Gastroesophageal sphincter (tissue), 4 donors: ENCODE results near the gene CLIC3. TPM values are rescaled to one million over a fixed set of nuclear protein-coding genes. Genes with fewer than 3 reads are reported as not detected.

ENCODE experiments used
- ATAC-seq: fragments of 150-250 bp; one replicate; pipeline ENCODE4 v1.9.1; 2016; ENCODE audit warnings: mild to moderate bottlenecking, moderate library complexity
- H3K27ac ChIP-seq, 4 donors: fragments of 200-600 bp; sonication (generic) in 3 of 4; 1 replicate in 3 of 4; 2 replicates in 1 of 4; pipeline ENCODE4 v1.5.1; 2016 to 2019
- H3K27me3 ChIP-seq: fragments of 200-600 bp; sonication (generic); one replicate; pipeline ENCODE4 v1.5.1; 2019
- H3K36me3 ChIP-seq, 2 donors: fragments of 200-600 bp; sonication (generic); one replicate each; pipeline ENCODE4 v1.5.1; 2019; ENCODE audit warnings: control low read depth in 1 of 2
- H3K4me1 ChIP-seq, 3 donors: fragments of 200-600 bp; sonication (generic); 1 replicate in 2 of 3; 2 replicates in 1 of 3; pipeline ENCODE4 v1.5.1; 2016 to 2019; ENCODE audit warnings: control low read depth in 2 of 3
- H3K4me3 ChIP-seq, 2 donors: fragments of 200-600 bp; sonication (generic); one replicate each; pipeline ENCODE4 v1.5.1; 2019; ENCODE audit warnings: mild to moderate bottlenecking in 1 of 2, moderate library complexity in 1 of 2
- H3K9me3 ChIP-seq, 3 donors: fragments of 200-600 bp; sonication (generic); one replicate each; pipeline ENCODE4 v1.5.1; 2017 to 2019; ENCODE audit warnings: control low read depth in 2 of 3
- EP300 ChIP-seq: sonication (generic); formaldehyde crosslinking; IDR thresholded peaks from one replicate; pipeline ENCODE4 v1.6.1; 2017; ENCODE audit warnings: antibody characterized with exemption, mild to moderate bottlenecking
- POLR2A ChIP-seq, 2 donors: fragments of 450-650 bp; IDR thresholded peaks; one replicate each; pipeline ENCODE4 v1.6.1; 2017; ENCODE audit warnings: antibody characterized with exemption in 2 of 2, mild to moderate bottlenecking in 2 of 2, moderate library complexity in 1 of 2
- POLR2AphosphoS5 ChIP-seq: sonication (generic); formaldehyde crosslinking; IDR thresholded peaks from one replicate; pipeline ENCODE4 v1.6.1; 2017; ENCODE audit warnings: antibody characterized with exemption
- WGBS, 2 donors: methylation state at CpG; one replicate each; pipeline ENCODE4 v1.1.5; 2018; ENCODE audit warnings: low coverage in 1 of 2; 5-methylcytosine and 5-hydroxymethylcytosine counted together
- total RNA-seq, 4 donors: library from RNA; depleted of rRNA; stranded (reverse); fragments of >200 nt; gene quantifications; one replicate each; pipeline ENCODE4 v1.1.0, GENCODE V29; 2016
- TF ChIP-seq, protein P1 (sequence below), 4 experiments: fragments of 200-600 bp in 2 of 4; fragments of 450-650 bp in 2 of 4; sonication (generic) in 1 of 4; IDR thresholded peaks; one replicate each; pipeline ENCODE4 v1.5.1; 2017 to 2019; ENCODE audit warnings: antibody characterized with exemption in 4 of 4, mild to moderate bottlenecking in 2 of 4, moderate library complexity in 2 of 4

The CLIC3 gene, protein sequence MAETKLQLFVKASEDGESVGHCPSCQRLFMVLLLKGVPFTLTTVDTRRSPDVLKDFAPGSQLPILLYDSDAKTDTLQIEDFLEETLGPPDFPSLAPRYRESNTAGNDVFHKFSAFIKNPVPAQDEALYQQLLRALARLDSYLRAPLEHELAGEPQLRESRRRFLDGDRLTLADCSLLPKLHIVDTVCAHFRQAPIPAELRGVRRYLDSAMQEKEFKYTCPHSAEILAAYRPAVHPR
- total RNA-seq = 1 to 10 TPM in 3 of 4 donors, under 1 TPM in 1; 0.81 to 5.4 (median 2.2) TPM

DNA sequence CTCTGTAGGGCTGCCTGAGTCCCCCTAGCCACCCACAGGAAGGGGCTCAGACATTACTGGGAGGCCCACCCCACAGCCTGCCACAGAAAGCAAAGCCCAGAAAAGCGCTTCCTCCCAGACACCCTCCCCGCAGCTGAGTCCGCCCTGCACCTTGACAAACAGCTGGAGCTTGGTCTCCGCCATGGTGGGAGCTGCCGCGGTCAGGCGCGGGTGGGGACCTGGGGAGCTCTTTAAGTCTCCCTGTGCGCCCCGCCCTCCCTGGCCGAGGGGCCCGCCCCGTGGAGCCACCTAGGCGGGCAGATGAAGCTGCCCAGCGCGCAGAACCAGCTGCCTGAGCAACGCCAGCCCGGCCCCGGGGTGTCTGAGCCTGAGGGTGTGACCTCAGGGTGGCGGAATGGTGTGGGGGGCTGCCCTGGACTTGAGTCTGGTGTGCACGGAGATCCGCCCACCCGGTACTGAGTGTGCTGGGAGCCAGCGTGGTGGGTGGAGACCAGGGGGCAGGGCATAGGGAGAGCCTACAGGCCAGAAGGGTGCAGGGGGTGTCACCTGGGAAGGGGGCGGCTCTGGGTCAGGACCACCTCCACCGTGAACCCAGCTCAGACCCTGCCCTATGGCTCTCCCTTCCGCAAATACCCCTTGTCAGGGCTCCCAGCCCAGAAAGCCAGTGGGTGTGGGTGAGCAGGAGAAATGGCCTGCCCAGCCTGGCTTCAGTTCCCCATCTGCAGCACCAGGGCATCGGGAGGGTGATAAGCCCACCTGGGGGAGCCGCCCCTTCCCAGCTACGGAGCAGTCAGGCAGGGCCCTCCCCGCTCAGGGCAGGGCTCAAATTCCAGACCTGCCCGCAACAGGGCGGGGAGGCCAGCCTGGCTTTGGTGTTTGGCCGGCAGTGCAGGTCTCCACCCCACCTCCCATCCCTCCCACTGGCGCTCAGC lies at the start of gene CLIC3:
Gene CLIC3, minus strand, starts transcription at position 208 of the 932 bp plus-strand sequence. Its CDS starts 25 bp downstream, at position 183.
- ATAC-seq = no peak
- TF ChIP-seq EP300 (no peak), POLR2AphosphoS5 (no peak), POLR2A (IDR thresholded peaks at IDR 0.05) (no peak)
- TF ChIP-seq, protein P1, sequence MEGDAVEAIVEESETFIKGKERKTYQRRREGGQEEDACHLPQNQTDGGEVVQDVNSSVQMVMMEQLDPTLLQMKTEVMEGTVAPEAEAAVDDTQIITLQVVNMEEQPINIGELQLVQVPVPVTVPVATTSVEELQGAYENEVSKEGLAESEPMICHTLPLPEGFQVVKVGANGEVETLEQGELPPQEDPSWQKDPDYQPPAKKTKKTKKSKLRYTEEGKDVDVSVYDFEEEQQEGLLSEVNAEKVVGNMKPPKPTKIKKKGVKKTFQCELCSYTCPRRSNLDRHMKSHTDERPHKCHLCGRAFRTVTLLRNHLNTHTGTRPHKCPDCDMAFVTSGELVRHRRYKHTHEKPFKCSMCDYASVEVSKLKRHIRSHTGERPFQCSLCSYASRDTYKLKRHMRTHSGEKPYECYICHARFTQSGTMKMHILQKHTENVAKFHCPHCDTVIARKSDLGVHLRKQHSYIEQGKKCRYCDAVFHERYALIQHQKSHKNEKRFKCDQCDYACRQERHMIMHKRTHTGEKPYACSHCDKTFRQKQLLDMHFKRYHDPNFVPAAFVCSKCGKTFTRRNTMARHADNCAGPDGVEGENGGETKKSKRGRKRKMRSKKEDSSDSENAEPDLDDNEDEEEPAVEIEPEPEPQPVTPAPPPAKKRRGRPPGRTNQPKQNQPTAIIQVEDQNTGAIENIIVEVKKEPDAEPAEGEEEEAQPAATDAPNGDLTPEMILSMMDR (IDR thresholded peaks at IDR 0.05) = no peak
- no peaks in the 10 kb centered on the region for H3K9me3 ChIP-seq
- peaks cover 58% of the 10 kb centered on the region for H3K27me3 ChIP-seq
- H3K27ac ChIP-seq = peak within 1 kb of the TSS in 1 of 4 donors; percentile 35
- WGBS, 2 donors = no CpG with 5 or more reads among the region's 35 CpGs
- H3K4me3 ChIP-seq = peak within 1 kb of the TSS in 1 of 2 donors; percentile 28
- peaks cover 0 to 48% (median 31%) of the 10 kb centered on the region in 3 donors for H3K4me1 ChIP-seq
- peaks cover 0 to 18% of the 10 kb centered on the region in 2 donors for H3K36me3 ChIP-seq

DNA sequence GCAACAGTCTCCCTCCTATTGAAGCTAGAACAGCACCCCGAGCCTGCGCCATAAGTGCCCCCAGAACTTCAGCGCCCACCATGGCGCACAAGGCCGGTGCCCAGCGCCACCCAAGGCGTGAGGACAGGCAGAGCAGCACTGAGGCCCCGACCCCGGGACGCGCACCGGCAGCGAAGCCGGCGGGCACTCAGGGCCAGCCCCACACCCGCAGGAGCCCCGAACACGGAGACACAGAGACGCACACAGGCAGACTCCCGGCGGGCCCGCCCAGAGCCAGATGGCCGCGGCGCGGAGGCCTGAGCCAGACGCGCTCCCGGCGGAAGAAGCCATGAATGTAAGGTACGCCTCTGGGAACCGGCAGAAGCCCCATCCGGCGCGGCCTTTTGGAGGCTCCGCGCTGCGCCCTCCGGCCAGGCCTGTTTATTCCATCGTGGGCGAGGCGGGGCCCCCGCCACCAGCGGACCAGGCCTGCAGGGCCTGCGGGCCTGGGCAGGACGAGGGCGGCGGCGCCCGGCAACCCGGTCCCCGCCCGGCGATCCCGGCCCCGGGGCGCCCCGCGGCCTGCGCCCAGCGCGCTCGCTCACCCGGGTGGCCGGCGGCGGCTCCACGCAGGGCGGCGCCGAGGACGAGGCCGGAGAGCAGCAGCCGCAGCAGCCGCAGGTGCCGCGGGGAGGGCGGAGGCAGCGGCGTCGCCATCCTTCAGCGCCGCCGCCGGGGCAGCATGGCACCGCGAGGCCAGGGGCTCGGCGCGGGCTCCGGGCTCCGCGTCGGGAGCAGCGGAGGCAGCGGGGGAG lies 49.1 kb upstream of the CLIC3 start:
- peak; percentile 29 for ATAC-seq
- Histone ChIP-seq H3K9me3 (no peaks in the 10 kb centered on the region), H3K4me1 (peaks cover 0 to 55% (median 12%) of the 10 kb centered on the region in 3 donors), H3K36me3 (peaks cover 0 to 23% of the 10 kb centered on the region in 2 donors), H3K4me3 (peak overlapping the region; percentile 45 to 73), H3K27me3 (peaks cover 39% of the 10 kb centered on the region), H3K27ac (peak overlapping the region in 3 of 4 donors; percentile 78 to 83 (median 81))
- TF ChIP-seq EP300 = no peak
- TF ChIP-seq, protein P1 (IDR thresholded peaks at IDR 0.05) = no peak
- TF ChIP-seq POLR2A (IDR thresholded peaks at IDR 0.05) = no peak
- no peak for TF ChIP-seq POLR2AphosphoS5
- WGBS, 2 donors = 0% methylated on average over 1 to 10 of the region's 96 CpGs

DNA sequence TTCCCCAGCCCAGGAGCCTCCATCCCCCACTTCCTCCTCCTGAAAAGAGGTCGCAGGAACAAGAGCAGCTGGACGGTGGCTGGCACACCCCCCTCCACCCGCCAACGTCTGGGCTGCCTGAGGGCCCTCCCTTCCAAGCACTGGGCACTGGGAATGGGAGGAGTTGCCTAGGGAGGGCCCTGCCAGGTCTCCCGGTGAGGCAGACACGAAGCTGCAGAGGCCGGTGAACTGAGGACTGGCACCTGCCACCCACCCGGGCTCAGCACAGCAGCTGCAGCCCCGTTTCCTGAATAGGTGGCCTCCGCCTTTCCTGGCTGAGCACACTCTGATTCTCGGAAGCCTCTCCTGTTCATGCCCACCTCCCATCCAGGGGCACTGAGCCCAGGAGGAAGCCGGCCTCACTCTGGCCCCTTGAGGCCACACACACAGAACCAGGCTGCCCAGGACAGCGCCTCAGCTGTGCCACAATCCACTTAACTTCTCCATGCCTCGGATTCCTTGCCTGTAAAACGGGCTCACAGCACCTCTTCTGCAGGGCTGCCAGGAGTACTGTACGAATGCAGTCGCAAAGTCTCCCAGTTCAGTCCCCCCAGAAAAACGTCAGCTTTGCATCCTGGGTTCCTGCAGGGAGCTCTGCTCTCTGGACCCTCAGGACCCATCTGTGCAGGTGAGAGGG lies 48.3 kb upstream of the CLIC3 start:
- H3K27ac ChIP-seq = peak overlapping the region in 3 of 4 donors; percentile 78 to 83 (median 81)

DNA sequence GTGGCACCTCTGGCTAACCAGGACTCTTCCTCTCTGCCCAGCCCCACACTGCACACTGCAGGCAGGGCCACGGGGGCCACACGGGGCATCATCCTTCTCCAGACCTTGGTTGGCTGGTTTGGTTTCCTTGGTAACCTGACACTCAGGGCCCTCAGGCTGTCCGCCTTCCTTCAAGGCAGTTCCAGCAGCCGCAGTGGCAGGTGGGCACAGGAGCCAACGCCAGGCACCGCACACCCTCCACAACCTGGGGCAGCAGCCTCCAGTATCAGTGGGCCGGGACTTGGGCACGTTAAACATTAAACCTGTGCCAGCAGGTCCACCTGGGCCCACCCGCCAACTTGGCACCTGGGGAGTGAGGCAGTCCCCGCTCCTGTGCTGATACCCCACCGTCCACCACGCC lies 47.7 kb upstream of the CLIC3 start:
- H3K27me3 ChIP-seq = peaks cover 25% of the 10 kb centered on the region
- no peak for ATAC-seq
- H3K4me3 ChIP-seq = peak overlapping the region in 1 of 2 donors; percentile 73
- H3K36me3 ChIP-seq = peaks cover 0 to 38% of the 10 kb centered on the region in 2 donors
- H3K9me3 ChIP-seq = no peaks in the 10 kb centered on the region
- TF ChIP-seq POLR2A (IDR thresholded peaks at IDR 0.05) = no peak
- no peak for TF ChIP-seq POLR2AphosphoS5
- no peak for TF ChIP-seq EP300
- TF ChIP-seq, protein P1 (IDR thresholded peaks at IDR 0.05) = no peak
- 100% methylated on average over 1 of the region's 12 CpGs; no CpG with 5 or more reads in 1 of the 2 donors for WGBS, 2 donors
- peak overlapping the region in 3 of 4 donors; percentile 37 to 83 (median 75) for H3K27ac ChIP-seq
- H3K4me1 ChIP-seq = peaks cover 0 to 47% (median 12%) of the 10 kb centered on the region in 3 donors

More for the DNA sequence above, 48.3 kb upstream of the CLIC3 start:
- WGBS, 2 donors = no CpG with 5 or more reads among the region's 18 CpGs
- H3K4me3 ChIP-seq = peak overlapping the region; percentile 45 to 73
- peaks cover 0 to 32% of the 10 kb centered on the region in 2 donors for H3K36me3 ChIP-seq
- TF ChIP-seq POLR2AphosphoS5 (peak; percentile 41), EP300 (no peak), POLR2A (IDR thresholded peaks at IDR 0.05) (no peak)
- TF ChIP-seq, protein P1 (IDR thresholded peaks at IDR 0.05) = no peak
- peaks cover 0 to 53% (median 12%) of the 10 kb centered on the region in 3 donors for H3K4me1 ChIP-seq
- ATAC-seq = peak; percentile 29
- no peaks in the 10 kb centered on the region for H3K9me3 ChIP-seq
- peaks cover 31% of the 10 kb centered on the region for H3K27me3 ChIP-seq
